Measurements from ENCODE around the gene ANO1.

Gene ANO1

DNA sequence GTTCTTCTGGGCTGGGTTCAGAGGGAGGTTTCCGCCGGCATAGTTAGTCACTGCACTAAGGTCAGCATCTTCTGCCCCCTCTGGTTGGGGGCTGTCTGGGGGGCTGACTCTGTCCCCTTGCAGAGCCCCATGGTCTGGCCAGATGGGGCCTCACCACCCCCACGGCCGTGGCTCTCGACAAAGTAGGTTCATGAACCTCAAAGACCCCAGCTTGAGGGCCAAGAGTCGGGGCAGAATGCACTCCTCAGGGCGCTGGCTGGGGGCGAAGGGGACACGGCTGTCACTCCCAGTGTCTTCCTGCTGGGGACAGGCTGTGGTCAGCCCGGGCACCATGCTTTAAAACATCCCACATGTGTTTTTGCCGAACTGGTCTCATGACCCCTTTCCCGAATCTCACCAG, 20.8 kb downstream of the ANO1 start:
- no peak for DNase-seq

DNA sequence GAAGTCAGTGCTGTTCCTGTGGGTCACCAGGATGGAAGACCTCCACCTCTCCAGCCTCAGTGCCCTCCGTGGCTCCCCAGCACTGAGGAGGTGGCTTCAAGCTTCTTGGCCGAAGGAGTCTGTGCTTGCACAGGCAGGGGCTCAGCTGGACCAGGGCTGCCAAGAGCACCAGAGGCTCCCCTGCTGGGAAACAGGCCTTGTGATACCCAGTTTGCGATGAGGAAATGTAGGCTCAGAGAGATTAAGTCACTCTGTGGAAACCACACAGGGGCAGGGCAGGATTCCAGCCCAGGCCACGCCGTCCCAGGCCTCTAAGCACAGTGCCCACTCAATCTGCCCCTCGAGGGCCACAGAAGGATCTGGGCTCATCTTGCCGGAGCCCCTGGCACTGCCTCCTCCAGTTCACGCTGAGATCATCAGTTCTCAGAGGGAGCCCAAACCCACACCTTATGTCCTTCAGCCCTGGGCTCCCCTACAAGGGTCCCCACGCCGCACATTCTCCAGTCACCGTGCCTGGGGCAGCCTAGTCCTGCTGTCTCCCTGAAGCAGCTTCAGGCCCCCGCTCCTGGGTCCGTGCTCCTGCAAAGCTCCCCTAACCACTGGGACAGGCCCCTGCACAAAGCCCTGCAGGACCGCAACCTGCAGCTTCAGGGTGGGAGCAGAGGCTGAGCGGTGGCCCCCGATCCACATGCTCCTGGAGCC, 21.6 kb downstream of the ANO1 start:
- DNase-seq: no peak

GRCh38 chr11:70100280-70100603, 22.1 kb downstream of the ANO1 start:
- no peak for DNase-seq

GRCh38 chr11:70100791-70101190, 22.7 kb downstream of the ANO1 start:
- no peak for DNase-seq

GRCh38 chr11:70103256-70103975, 25.3 kb downstream of the ANO1 start:
- no peak for DNase-seq

DNA sequence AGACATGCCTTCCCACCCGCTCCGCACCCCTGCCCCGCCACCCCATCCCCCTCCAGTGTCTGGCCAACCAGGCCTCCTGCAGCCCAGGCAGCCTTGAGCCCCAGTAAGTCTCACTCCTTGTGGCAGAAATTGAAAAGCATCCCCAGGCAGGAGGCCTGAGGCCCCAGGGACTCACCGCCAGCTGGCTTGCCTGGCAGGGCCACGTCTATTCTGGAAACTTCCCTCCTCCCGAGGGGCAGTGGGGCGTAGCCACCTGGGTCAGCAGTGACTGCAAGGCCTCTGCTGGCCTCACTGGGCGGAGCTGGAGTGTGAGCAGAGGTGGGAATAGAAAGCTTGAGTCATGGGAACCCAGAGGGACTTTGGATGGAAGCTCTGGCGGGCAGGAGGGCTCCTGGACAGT, 26.3 kb downstream of the ANO1 start:
- DNase-seq: no peak

DNA sequence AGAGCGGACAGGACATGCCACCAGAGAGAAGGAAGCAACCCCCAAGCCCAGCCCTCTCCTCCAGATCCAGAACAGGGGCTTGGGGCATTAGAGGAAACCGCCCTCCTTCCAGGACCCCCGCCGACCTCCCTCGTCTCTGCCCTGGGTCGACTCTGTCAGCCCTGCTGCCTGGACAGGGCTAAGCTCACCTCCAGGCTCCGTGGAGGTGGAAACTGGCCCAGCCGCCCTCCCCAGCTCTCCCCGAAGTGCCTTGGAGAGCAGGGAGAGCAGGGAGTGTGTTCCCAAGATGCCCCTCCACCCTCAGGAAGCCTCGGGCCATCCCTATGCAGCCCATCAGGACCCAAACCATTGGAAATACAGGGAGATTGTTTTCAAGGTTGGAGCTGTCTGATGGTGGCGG, 26.8 kb downstream of the ANO1 start:
- no peak for DNase-seq

GRCh38 chr11:70105369-70105754, 27.2 kb downstream of the ANO1 start:
- no peak for DNase-seq

DNA sequence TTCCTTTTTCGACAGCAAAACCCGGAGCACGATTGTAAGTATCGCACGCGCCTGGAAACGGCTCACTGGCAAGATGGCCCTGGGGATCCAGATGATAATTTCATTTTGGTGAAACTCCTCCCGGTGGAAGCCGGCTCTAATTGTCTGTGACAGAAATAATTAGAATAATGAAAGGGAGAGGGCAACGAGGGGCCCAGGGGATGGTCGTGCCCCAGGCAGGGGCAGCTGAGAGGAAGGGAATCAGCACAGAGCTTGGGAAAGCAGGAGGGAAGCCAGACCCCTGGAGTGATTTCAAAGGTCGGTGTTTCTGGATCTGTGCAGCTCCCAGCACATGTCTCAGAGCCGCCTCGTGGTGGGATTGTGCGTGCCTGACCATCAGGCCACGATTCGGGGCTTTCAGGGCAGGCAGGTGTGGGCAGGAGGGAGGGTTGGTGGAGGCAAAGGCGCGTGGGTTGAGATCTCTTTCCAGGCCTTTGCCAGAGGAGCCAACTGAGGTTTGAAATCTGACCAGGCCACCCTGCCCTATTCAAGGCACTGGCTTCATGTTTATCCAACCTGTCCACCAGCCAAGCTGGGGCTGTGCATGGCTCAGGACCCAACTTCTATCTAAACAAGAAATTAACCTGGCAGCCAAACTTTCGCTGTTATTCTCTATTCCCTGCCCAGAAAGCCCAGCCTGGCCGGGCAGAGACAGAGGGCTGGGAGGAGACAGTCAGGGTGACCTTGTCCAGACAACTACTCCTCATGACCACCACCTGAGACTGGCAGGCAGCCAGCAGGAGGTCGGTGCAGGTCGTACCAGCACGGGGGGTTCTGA, 27.8 kb downstream of the ANO1 start:
- no peak for DNase-seq

DNA sequence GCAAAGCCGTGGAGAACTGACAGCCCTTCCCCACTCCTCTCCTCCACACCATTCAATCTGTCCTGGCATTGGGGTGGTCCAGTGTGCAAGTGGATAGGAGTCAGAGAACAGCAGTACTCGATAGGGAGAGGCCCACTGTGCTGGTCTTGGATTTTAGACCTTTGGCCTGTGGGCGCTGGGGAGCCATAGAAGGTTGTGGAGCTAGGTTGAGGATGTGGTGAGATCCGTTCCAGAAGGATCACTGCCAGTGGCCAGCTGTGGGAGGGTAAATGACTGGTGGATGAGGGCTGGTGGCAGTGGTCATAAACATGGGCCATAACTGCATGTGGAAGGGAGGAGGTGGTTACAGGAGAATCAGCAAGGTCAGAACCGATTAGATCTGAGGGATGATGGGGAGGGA, 28.6 kb downstream of the ANO1 start:
- no peak for DNase-seq

DNA sequence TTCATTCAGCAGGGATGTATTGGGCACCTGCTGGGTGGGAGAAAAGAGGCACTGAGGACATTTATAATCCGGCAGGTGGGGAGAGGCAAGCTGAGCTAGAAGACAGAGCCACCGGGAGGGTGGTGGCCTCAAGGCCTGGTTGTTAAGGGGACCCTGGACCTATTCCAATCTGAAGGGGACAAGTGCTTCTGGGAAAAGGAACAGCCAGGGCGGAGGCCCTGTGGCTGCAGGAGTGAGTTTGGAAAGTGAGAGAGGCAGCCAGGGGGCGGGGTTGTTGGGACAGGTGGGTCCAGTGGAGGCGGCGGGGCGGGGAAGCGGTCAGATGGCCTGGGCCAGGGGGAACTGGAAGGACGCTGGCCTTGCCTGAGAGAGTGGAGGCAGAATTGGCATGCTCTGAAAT, 29.1 kb downstream of the ANO1 start:
- DNase-seq: no peak

GRCh38 chr11:70107756-70108155, 29.6 kb downstream of the ANO1 start:
- DNase-seq: no peak

DNA sequence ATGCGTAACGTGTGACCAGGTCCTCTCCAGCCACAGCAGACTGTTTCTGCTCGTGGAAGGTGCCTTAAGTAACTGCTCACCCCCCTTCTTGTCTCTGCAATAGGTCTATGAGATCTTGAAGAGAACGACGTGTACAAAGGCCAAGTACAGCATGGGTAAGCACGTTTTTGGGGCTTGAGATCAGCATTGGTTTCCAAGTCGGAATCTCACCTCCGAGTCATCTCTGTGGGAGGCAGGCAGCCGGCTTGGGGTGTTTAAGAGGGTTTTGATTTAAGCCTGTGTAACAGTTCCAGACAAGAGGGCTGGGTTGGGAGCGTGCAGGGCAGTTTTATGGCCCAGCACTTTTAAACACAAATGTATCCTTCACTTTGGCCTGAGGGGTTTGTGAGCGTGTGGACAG, 30.1 kb downstream of the ANO1 start:
- no peak for DNase-seq

- DNase-seq: no peak
These were observed 30.9 kb downstream of the ANO1 start for GRCh38 chr11:70109006-70109405.

DNA sequence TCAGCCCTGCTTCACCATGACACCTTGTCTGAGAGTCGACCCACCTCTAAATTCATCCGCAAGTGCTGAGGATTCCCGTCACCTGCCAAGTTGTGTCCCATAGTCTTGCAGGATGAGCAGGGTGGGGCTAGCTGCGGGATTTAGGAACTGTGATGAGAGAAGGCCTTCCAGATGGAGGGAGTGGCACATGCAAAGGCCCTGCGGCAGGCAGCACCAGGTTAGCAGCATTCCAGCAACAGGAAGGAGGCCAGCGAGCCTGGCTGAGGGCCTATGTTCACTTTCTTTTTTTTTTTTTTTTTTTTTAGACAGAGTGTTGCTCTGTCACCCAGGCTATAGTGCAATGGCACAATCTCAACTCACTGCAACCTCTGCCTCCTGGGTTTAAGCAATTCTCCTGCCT, 31.8 kb downstream of the ANO1 start:
- no peak for DNase-seq

DNA sequence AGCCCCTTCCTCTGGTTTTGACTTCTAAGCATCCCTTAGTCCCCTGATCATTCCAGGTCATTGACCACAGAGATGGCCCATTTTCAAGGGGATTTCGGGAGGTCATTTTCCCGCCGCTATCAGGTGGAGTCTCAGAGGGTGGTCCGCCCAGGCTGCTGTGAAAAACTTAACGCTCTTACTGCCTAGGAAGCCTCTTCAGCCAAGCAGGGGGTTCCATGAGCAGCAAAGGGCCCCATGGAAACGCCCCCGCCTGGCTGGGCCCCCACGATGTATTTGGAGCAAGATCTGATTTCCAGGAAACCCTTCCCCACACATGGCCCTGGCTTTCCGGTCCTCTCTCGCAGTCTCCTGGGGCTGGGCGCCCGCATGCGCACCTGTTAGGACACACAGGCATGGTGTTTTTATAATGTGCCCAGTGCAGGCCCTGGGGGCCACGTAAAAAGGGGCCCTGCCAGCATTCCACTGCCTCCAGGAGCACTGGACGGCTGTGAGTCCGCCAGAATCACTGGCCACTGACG, 32.5 kb downstream of the ANO1 start:
- no peak for DNase-seq

DNA sequence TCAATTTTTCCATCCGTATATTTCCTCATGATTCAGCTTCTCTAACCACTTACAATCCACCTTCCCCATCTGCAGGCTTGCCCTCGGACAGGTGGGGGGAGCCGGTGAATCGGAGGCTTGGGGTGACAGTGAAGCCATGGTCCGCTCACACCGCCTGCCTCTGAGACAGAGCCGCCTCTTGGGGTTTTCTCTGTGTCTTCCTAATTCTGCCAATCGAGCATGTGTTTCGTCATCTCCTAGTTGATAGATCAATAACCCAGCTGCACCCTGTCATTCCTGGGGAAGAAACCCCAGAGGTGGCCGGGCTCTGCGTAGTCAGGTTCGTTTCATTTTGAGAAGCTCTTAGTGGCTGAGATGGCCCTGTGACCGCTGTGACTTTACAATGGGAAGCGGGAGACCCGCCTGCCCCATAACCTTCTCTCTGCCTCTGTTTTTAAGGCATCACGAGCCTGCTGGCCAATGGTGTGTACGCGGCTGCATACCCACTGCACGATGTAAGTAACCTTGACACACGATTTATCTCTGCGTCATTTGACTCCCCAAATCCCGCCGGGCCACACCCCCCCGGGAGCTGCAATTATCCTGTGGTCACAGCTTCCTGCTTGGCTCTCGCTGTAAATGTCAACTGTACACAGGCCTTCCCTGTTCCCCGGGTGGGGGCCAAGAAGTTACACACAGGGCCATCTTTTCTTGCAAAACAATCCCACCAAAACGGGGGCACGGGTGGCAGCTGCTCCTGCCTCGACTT, 33.3 kb downstream of the ANO1 start:
- DNase-seq: no peak

- no peak for DNase-seq
These were observed 33.9 kb downstream of the ANO1 start for GRCh38 chr11:70112017-70112434.

DNA sequence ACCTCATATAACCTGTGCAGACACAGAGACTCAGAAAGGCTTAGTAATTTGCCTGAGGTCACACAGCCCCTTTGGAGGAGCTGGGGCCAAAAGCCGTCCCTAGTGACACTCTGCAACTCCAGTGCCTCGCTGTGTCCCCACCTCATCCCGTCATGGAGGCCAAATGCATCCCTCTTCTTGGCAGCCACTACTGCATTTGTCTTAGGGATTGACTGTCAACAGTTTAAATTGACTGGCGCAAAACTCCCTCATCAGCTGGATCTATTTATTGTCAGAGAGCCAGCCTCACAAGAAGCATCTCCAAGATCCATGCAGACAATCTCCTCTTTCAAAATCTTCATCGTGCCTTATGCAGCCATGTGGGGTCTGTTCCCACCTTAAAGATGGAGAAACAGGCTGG, 35.7 kb downstream of the ANO1 start:
- no peak for DNase-seq

- DNase-seq: no peak
These were observed 37.7 kb downstream of the ANO1 start for GRCh38 chr11:70115778-70116177.

- DNase-seq: no peak
These were observed 38.4 kb downstream of the ANO1 start for GRCh38 chr11:70116386-70117065.

DNA sequence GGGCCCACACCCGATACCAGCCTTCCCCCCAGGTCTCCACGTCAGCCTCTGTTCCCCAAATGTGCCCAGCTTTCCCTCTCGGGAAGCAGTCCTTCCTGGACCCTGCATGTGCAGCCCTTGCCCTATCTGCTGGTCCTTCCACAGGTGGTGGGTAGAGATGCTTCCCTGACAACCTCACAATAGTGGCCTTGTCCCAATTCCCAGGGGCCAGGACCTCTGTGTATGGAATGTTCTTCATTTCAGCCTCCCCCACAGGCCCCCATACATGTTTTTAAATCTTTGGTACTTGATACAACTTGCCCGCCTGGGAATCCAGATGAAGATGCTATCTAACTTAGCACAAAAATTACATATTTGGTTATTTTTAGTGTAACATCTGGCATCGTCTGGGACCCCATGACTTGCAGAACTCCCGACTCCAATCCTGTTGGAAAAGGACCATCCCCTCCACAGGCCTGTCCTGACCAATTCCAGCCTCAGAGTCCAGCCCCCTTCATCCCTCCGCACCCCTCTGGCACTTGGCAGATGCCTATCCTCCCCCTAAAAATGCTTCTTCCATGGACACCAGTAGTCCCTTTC, 39.5 kb downstream of the ANO1 start:
- DNase-seq: no peak
